Muscle layer of colon (tissue), 2 donors: Measurements from ENCODE around the gene RXRA.
A peak's percentile ranks its signal among the peaks of the same experiment; 100 is the strongest.

Experiments used
- H3K27ac ChIP-seq: one replicate; pipeline ENCODE4 v1.7.0; 2013; ENCODE audit warnings: low read depth, mild to moderate bottlenecking, low read length, moderate library complexity
- H3K27me3 ChIP-seq, 2 donors: one replicate each; pipeline ENCODE4 v1.7.0; 2013; ENCODE audit warnings: low read length in 2 of 2, mild to moderate bottlenecking in 2 of 2; ENCODE audit not compliant: insufficient read depth in 2 of 2, control insufficient read depth in 1 of 2
- H3K36me3 ChIP-seq: one replicate; pipeline ENCODE4 v1.7.0; 2013; ENCODE audit warnings: mild to moderate bottlenecking, low read length; ENCODE audit not compliant: insufficient read depth
- H3K4me1 ChIP-seq: one replicate; pipeline ENCODE4 v1.7.0; 2013; ENCODE audit warnings: mild to moderate bottlenecking, low read length; ENCODE audit not compliant: insufficient read depth
- H3K4me3 ChIP-seq, 2 donors: one replicate each; pipeline ENCODE4 v1.7.0; 2013; ENCODE audit warnings: low read length in 2 of 2, low read depth in 1 of 2, mild to moderate bottlenecking in 1 of 2, moderate library complexity in 1 of 2
- H3K9ac ChIP-seq: one replicate; pipeline ENCODE4 v1.7.0; 2013; ENCODE audit warnings: low read length
- H3K9me3 ChIP-seq: one replicate; pipeline ENCODE4 v1.7.0; 2013; ENCODE audit warnings: mild to moderate bottlenecking, low read length
- donor health status: abdominal sarcoma.
- donor health status: Adenocarcinoma of cecum.

Gene RXRA

GRCh38 chr9:134416385-134417015, 90.2 kb downstream of the RXRA start:
- no peak overlapping the region for H3K4me3 ChIP-seq
- no peaks in the 10 kb centered on the region for H3K9me3 ChIP-seq
- peaks cover 54% of the 10 kb centered on the region for H3K4me1 ChIP-seq
- no peak overlapping the region for H3K9ac ChIP-seq
- no peaks in the 10 kb centered on the region for H3K36me3 ChIP-seq
- H3K27ac ChIP-seq, result no peak overlapping the region
- H3K27me3 ChIP-seq, result no peaks in the 10 kb centered on the region

DNA sequence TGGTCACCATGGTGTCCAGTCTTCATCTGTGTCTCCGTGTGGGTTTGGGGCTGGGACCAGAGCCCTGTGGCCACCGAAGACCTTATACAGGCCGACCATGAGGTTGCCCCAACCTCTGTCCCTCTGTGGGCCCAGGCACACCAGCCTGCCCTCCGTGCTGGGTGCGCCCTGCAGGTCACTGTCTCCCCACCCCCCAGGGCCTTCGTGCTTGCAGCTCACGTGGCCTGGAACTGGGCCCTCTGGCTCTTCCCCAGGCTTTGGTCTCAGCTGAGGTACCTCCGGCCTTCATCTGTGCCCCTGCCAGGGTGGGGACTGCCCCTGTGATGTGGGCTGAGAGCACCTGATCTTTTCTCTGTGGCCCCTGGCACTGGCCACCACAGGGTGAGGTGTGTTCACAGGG, 92.1 kb downstream of the RXRA start:
- H3K27ac ChIP-seq, result no peak overlapping the region
- no peak overlapping the region for H3K9ac ChIP-seq
- H3K4me3 ChIP-seq, result no peak overlapping the region
- no peaks in the 10 kb centered on the region for H3K9me3 ChIP-seq
- H3K36me3 ChIP-seq, result peaks cover under 1% of the 10 kb centered on the region
- peaks cover 41% of the 10 kb centered on the region for H3K4me1 ChIP-seq
- H3K27me3 ChIP-seq, result no peaks in the 10 kb centered on the region

- H3K4me3 ChIP-seq, result no peak overlapping the region
- no peaks in the 10 kb centered on the region for H3K9me3 ChIP-seq
- no peak overlapping the region for H3K9ac ChIP-seq
- no peak overlapping the region for H3K27ac ChIP-seq
- H3K36me3 ChIP-seq, result peaks cover 6% of the 10 kb centered on the region
- H3K4me1 ChIP-seq, result peaks cover 33% of the 10 kb centered on the region
- no peaks in the 10 kb centered on the region for H3K27me3 ChIP-seq
Measured at GRCh38 chr9:134419000-134419683, 92.9 kb downstream of the RXRA start.

DNA sequence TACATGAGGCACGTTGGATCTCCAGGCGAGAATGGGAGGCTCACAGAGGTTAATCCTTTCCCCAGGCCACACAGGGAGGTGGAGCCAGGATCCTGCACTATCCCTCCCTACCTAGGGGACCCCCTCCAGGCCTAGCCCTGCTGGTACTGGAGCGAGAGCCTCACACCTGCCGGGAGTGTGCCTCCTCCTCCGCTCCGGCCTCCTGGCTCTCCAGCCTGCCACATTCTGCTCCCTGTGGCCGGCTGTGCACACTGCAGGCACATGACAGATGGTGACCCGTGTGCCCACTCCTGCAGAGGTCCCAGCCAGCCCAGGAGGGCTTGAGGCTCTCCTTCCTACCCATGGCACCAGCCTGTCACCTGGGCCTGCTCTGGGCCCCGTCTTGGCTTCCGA, 93.4 kb downstream of the RXRA start:
- peaks cover 6% of the 10 kb centered on the region for H3K36me3 ChIP-seq
- no peak overlapping the region for H3K4me3 ChIP-seq
- no peaks in the 10 kb centered on the region for H3K27me3 ChIP-seq
- H3K9ac ChIP-seq, result no peak overlapping the region
- H3K4me1 ChIP-seq, result peaks cover 28% of the 10 kb centered on the region
- H3K9me3 ChIP-seq, result no peaks in the 10 kb centered on the region
- peak overlapping the region; percentile 23 for H3K27ac ChIP-seq

GRCh38 chr9:134420281-134420845, 94.1 kb downstream of the RXRA start:
- no peaks in the 10 kb centered on the region for H3K27me3 ChIP-seq
- peaks cover 6% of the 10 kb centered on the region for H3K36me3 ChIP-seq
- H3K9me3 ChIP-seq, result no peaks in the 10 kb centered on the region
- no peak overlapping the region for H3K4me3 ChIP-seq
- peak overlapping the region; percentile 23 for H3K27ac ChIP-seq
- no peak overlapping the region for H3K9ac ChIP-seq
- peaks cover 26% of the 10 kb centered on the region for H3K4me1 ChIP-seq

DNA sequence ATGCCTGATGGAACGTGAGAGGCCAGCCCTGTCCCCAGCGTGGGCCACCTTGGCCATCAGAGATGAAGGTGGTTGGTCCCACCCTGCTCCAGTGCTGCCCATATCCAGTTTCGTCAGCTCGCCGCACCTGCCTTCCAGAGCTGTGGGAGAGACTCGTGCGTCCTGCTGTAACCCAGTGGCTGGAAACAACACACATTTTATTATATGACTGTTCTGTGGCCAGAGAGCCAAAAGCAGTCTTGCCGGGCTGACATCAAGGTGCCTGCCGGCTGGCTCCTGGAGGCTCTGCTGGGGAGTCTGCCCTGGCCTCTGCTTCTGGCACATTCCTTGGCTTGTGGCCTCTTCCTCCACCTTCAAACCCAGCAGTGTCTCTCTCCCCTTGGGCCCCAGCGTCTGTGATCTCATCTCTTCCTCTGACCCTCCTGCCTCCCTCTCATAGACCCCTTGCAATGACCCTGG, 94.7 kb downstream of the RXRA start:
- H3K27me3 ChIP-seq, result no peaks in the 10 kb centered on the region
- H3K27ac ChIP-seq, result no peak overlapping the region
- H3K4me3 ChIP-seq, result no peak overlapping the region
- H3K9me3 ChIP-seq, result no peaks in the 10 kb centered on the region
- peaks cover 8% of the 10 kb centered on the region for H3K36me3 ChIP-seq
- no peak overlapping the region for H3K9ac ChIP-seq
- H3K4me1 ChIP-seq, result peaks cover 26% of the 10 kb centered on the region

GRCh38 chr9:134421888-134422287, 95.6 kb downstream of the RXRA start:
- Histone ChIP-seq H3K27me3 (no peaks in the 10 kb centered on the region), H3K4me1 (peaks cover 26% of the 10 kb centered on the region), H3K9ac (no peak overlapping the region), H3K27ac (no peak overlapping the region), H3K36me3 (peaks cover 10% of the 10 kb centered on the region), H3K9me3 (no peaks in the 10 kb centered on the region), H3K4me3 (no peak overlapping the region)

DNA sequence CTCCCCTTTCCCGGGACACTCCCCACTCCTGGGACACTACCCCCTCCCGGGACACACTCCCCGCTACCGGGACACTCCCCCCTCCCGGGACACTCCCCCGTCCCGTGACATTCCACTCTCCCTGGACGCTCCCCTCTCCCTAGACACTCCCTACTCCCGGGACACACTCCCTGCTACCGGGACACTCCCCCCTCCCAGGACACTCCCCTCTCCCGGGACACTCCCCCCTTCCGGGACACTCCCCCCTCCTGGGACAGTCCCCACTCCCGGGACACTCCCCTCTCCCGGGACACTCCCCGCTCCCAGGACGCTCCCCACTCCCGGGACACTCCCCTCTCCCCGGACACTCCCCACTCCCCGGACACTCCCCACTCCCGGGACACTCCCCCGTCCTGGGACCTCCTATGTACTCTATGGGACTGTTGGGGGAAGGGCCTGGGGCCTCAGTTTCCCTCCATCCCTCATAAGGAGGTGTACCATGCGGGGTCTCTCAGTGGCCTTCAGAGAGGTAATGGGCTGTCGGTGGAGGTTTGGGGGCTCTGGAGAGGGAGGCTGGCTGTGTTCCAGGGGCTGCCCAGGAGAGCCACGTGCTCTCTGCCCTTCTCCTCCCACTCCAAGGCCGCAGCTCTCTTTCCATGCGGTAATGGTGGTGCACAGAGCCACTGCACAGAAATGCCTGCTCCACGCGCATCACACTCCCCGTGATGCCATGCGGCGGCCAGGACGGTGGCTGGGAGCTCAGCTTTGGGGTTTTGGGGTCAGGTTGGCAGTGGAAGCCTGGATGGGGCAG, 96.2 kb downstream of the RXRA start:
- H3K27ac ChIP-seq, result no peak overlapping the region
- H3K27me3 ChIP-seq, result no peaks in the 10 kb centered on the region
- H3K4me1 ChIP-seq, result peaks cover 26% of the 10 kb centered on the region
- no peak overlapping the region for H3K9ac ChIP-seq
- H3K9me3 ChIP-seq, result no peaks in the 10 kb centered on the region
- peaks cover 10% of the 10 kb centered on the region for H3K36me3 ChIP-seq
- H3K4me3 ChIP-seq, result no peak overlapping the region

- no peak overlapping the region for H3K9ac ChIP-seq
Measured at GRCh38 chr9:134423166-134423565, 96.9 kb downstream of the RXRA start.

GRCh38 chr9:134423749-134424148, 97.5 kb downstream of the RXRA start:
- Histone ChIP-seq H3K27ac (no peak overlapping the region), H3K9me3 (no peaks in the 10 kb centered on the region), H3K36me3 (peaks cover 10% of the 10 kb centered on the region), H3K4me1 (peaks cover 17% of the 10 kb centered on the region), H3K4me3 (no peak overlapping the region), H3K27me3 (no peaks in the 10 kb centered on the region), H3K9ac (no peak overlapping the region)

More at GRCh38 chr9:134423166-134423565, 96.9 kb downstream of the RXRA start:
- Histone ChIP-seq H3K4me3 (no peak overlapping the region), H3K4me1 (peaks cover 22% of the 10 kb centered on the region), H3K27ac (no peak overlapping the region), H3K27me3 (no peaks in the 10 kb centered on the region), H3K9me3 (no peaks in the 10 kb centered on the region), H3K36me3 (peaks cover 10% of the 10 kb centered on the region)

DNA sequence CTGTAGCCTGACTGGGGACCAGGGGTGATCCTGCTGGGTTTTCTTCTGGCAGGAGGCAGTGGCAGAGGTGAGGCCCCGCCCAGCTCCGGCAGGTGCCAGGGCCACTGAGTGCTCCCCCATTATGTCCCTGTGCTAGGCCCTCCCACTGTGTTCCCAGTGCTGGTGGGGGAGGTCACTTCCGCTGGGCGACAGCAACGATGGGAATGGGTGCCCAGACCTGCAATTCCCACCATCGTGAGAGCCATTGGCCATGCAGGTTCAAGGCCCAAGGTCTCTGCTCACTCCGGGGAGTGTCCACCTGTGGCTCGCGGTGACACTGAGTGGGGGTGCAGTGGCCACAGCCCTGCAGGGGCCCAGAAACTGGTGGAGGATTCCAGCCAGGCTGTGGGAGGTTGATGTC, 98.6 kb downstream of the RXRA start:
- no peak overlapping the region for H3K27ac ChIP-seq

More for the DNA sequence above, 98.6 kb downstream of the RXRA start:
- H3K4me3 ChIP-seq, result no peak overlapping the region
- H3K36me3 ChIP-seq, result peaks cover 14% of the 10 kb centered on the region
- no peaks in the 10 kb centered on the region for H3K27me3 ChIP-seq
- no peaks in the 10 kb centered on the region for H3K9me3 ChIP-seq
- peaks cover 17% of the 10 kb centered on the region for H3K4me1 ChIP-seq
- H3K9ac ChIP-seq, result no peak overlapping the region
